H9 (cell line): ENCODE data around the gene DNAJC6. TPM values are rescaled to one million over a fixed set of nuclear protein-coding genes. Genes with fewer than 3 reads are reported as not detected.

Source experiments
- DNase-seq: peaks from one replicate; pipeline ENCODE4 v3.0.0-alpha.2; 2017
- H2AFZ ChIP-seq: one replicate; pipeline ENCODE4 v1.6.1; 2013; ENCODE audit warnings: mild to moderate bottlenecking, low read length, control low read depth, moderate library complexity
- H2AK5ac ChIP-seq: 2 replicates; pipeline ENCODE4 v1.6.1; 2013; ENCODE audit warnings: low read length, control low read depth, mixed read lengths; ENCODE audit not compliant: insufficient read length
- H2BK120ac ChIP-seq: one replicate; pipeline ENCODE4 v1.6.1; 2013; ENCODE audit warnings: low read depth, mild to moderate bottlenecking, low read length, control low read depth, inconsistent platforms; ENCODE audit not compliant: poor library complexity, severe bottlenecking
- H2BK12ac ChIP-seq: 2 replicates; pipeline ENCODE4 v1.6.1; 2013; ENCODE audit warnings: low read length, control low read depth, mixed read lengths, low read depth; ENCODE audit not compliant: insufficient read length
- H2BK15ac ChIP-seq: 2 replicates; pipeline ENCODE4 v1.6.1; 2013; ENCODE audit warnings: low read depth, low read length, control low read depth
- H2BK20ac ChIP-seq: one replicate; pipeline ENCODE4 v1.6.1; 2013; ENCODE audit warnings: low read depth, mild to moderate bottlenecking, low read length, control low read depth, inconsistent platforms; ENCODE audit not compliant: poor library complexity, severe bottlenecking
- H2BK5ac ChIP-seq: 2 replicates; pipeline ENCODE4 v1.6.1; 2013; ENCODE audit warnings: low read length, control low read depth, mixed read lengths; ENCODE audit not compliant: insufficient read length
- H3K14ac ChIP-seq: 2 replicates; pipeline ENCODE4 v1.6.1; 2013; ENCODE audit warnings: low read length, control low read depth; ENCODE audit not compliant: insufficient read depth
- H3K18ac ChIP-seq: 2 replicates; pipeline ENCODE4 v1.6.1; 2013; ENCODE audit warnings: low read depth, mild to moderate bottlenecking, mixed read lengths, low read length, control low read depth; ENCODE audit not compliant: insufficient read length
- H3K23ac ChIP-seq: 2 replicates; pipeline ENCODE4 v1.6.1; 2013; ENCODE audit warnings: low read length, control low read depth, mixed read lengths, low read depth; ENCODE audit not compliant: insufficient read length
- H3K23me2 ChIP-seq: 2 replicates; pipeline ENCODE4 v1.6.1; 2013; ENCODE audit warnings: low read depth, mild to moderate bottlenecking, mixed read lengths, low read length, control low read depth; ENCODE audit not compliant: insufficient read length, poor library complexity, severe bottlenecking
- H3K27ac ChIP-seq: 2 replicates; pipeline ENCODE4 v1.5.1; 2013; ENCODE audit warnings: low read length, control low read depth, mixed read lengths, low read depth; ENCODE audit not compliant: insufficient read length
- H3K27me3 ChIP-seq: 2 replicates; pipeline ENCODE4 v1.6.1; 2013; ENCODE audit warnings: low read length, control low read depth, inconsistent platforms; ENCODE audit not compliant: insufficient read depth
- H3K4ac ChIP-seq: 2 replicates; pipeline ENCODE4 v1.6.1; 2013; ENCODE audit warnings: low read depth, mild to moderate bottlenecking, control low read depth, inconsistent platforms, low read length, moderate library complexity
- H3K4me1 ChIP-seq: 2 replicates; pipeline ENCODE4 v1.6.1; 2013; ENCODE audit warnings: low read length, control low read depth, inconsistent platforms; ENCODE audit not compliant: insufficient read depth
- H3K4me2 ChIP-seq: 2 replicates; pipeline ENCODE4 v1.6.1; 2013; ENCODE audit warnings: low read length, control low read depth, mixed read lengths; ENCODE audit not compliant: insufficient read length, insufficient read depth
- H3K56ac ChIP-seq: 2 replicates; pipeline ENCODE4 v1.6.1; 2013; ENCODE audit warnings: low read depth, mild to moderate bottlenecking, mixed read lengths, low read length, control low read depth; ENCODE audit not compliant: insufficient read length
- H3K79me1 ChIP-seq: 2 replicates; pipeline ENCODE4 v1.6.1; 2013; ENCODE audit warnings: low read depth, mild to moderate bottlenecking, moderate library complexity, low read length, control low read depth, inconsistent platforms; ENCODE audit not compliant: insufficient read depth, poor library complexity, severe bottlenecking
- H3K79me2 ChIP-seq: 2 replicates; pipeline ENCODE4 v1.6.1; 2013; ENCODE audit warnings: low read length, control low read depth, inconsistent platforms; ENCODE audit not compliant: insufficient read depth
- H3K9ac ChIP-seq: 2 replicates; pipeline ENCODE4 v1.6.1; 2013; ENCODE audit warnings: low read length, control low read depth, mixed read lengths; ENCODE audit not compliant: insufficient read length; ENCODE audit errors: extremely low read depth
- H3K9me3 ChIP-seq: one replicate; pipeline ENCODE4 v1.6.1; 2013; ENCODE audit warnings: low read depth, low read length, inconsistent platforms; ENCODE audit not compliant: control insufficient read depth
- H3T11ph ChIP-seq: one replicate; pipeline ENCODE4 v1.6.1; 2013; ENCODE audit warnings: mild to moderate bottlenecking, low read length, control low read depth, inconsistent platforms
- H4K20me1 ChIP-seq: one replicate; pipeline ENCODE4 v1.6.1; 2013; ENCODE audit not compliant: control insufficient read depth, insufficient read length, insufficient read depth
- H4K5ac ChIP-seq: 2 replicates; pipeline ENCODE4 v1.6.1; 2013; ENCODE audit warnings: low read depth, mild to moderate bottlenecking, mixed read lengths, low read length, control low read depth; ENCODE audit not compliant: insufficient read length
- H4K8ac ChIP-seq: replicated peaks from 2 replicates; pipeline ENCODE4 v1.6.1; 2013; ENCODE audit warnings: low read length, control low read depth, mixed read lengths, low read depth; ENCODE audit not compliant: insufficient read length
- H4K91ac ChIP-seq: 2 replicates; pipeline ENCODE4 v1.6.1; 2013; ENCODE audit warnings: low read depth, mild to moderate bottlenecking, moderate library complexity, mixed read lengths, low read length, control low read depth; ENCODE audit not compliant: insufficient read length
- H3K27ac Mint-ChIP-seq, 3 experiments: 2 replicates in 2 of 3; 3 replicates in 1 of 3; pipeline ENCODE4 v1.8.0; 2020 to 2021; ENCODE audit warnings: mixed read lengths in 3 of 3, mild to moderate bottlenecking in 1 of 3, moderate library complexity in 1 of 3
- H3K27me3 Mint-ChIP-seq: 2 replicates; pipeline ENCODE4 v1.8.0; 2021; ENCODE audit warnings: low read depth, mild to moderate bottlenecking, moderate library complexity, mixed read lengths
- H3K36me3 Mint-ChIP-seq, 3 experiments: 2 replicates in 2 of 3; 3 replicates in 1 of 3; pipeline ENCODE4 v1.8.0; 2020 to 2021; ENCODE audit warnings: low read depth in 3 of 3, mixed read lengths in 3 of 3; ENCODE audit not compliant: insufficient read depth in 1 of 3
- H3K4me1 Mint-ChIP-seq, 2 experiments: 2 replicates each; pipeline ENCODE4 v1.8.0; 2020; ENCODE audit warnings: mixed read lengths in 2 of 2
- H3K4me3 Mint-ChIP-seq, 2 experiments: 2 replicates in 1 of 2; 3 replicates in 1 of 2; pipeline ENCODE4 v1.8.0; 2020 to 2021; ENCODE audit warnings: mild to moderate bottlenecking in 2 of 2, mixed read lengths in 2 of 2, moderate library complexity in 1 of 2
- H3K9me3 Mint-ChIP-seq, 2 experiments: 2 replicates in 1 of 2; 3 replicates in 1 of 2; pipeline ENCODE4 v1.8.0; 2020; ENCODE audit warnings: mild to moderate bottlenecking in 2 of 2, mixed read lengths in 2 of 2, moderate library complexity in 1 of 2
- CTCF ChIP-seq: fragments of 200-600 bp; sonication (generic); conservative IDR thresholded peaks from 3 replicates; pipeline ENCODE4 v1.8.0; 2021; ENCODE audit warnings: antibody characterized with exemption, mild to moderate bottlenecking
- WGBS: extraction: QIAGEN DNeasy Blood & Tissue Kit; methylation state at CpG from one replicate; pipeline ENCODE4 v1.1.7; 2013; ENCODE audit warnings: missing lambda C conversion rate, low lambda C conversion rate, mixed read lengths; ENCODE audit not compliant: insufficient read length; ENCODE audit errors: extremely low coverage; 5-methylcytosine and 5-hydroxymethylcytosine counted together
- total RNA-seq: library from RNA; stranded (reverse); gene quantifications from 2 replicates; pipeline ENCODE4 v1.2.1, GENCODE V29; 2021

Gene DNAJC6
- total RNA-seq, 1 experiment from 2014 or later, result 2.2 TPM

GRCh38 chr1:65330822-65331221 lies 21.5 kb downstream of the DNAJC6 start:
- Mint-ChIP-seq H3K9me3 (no peaks in the 10 kb centered on the region; a peak in 1 of 5 replicates), H3K4me1 (peaks cover 2% of the 10 kb centered on the region in 2 experiments; a peak in 1 of 4 replicates), H3K27me3 (no peaks in the 10 kb centered on the region), H3K27ac (no peak overlapping the region), H3K4me3 (no peak overlapping the region), H3K36me3 (no peaks in the 10 kb centered on the region)
- H2BK20ac ChIP-seq, result no peak overlapping the region
- H3K4me1 ChIP-seq, result no peaks in the 10 kb centered on the region
- no peak overlapping the region for H3K18ac ChIP-seq
- H3K4ac ChIP-seq, result no peak overlapping the region
- H3K27me3 ChIP-seq, result no peaks in the 10 kb centered on the region
- H2AFZ ChIP-seq, result no peak overlapping the region
- H4K91ac ChIP-seq, result no peak overlapping the region
- no peak overlapping the region for H3K56ac ChIP-seq
- no peak overlapping the region for H2BK12ac ChIP-seq
- H3K4me2 ChIP-seq, result no peak overlapping the region
- H3K23ac ChIP-seq, result no peak overlapping the region
- no peak overlapping the region for H3T11ph ChIP-seq
- H4K5ac ChIP-seq, result no peak overlapping the region
- H3K79me1 ChIP-seq, result no peaks in the 10 kb centered on the region
- H3K9me3 ChIP-seq, result no peaks in the 10 kb centered on the region
- no peak overlapping the region for H2BK120ac ChIP-seq
- peak; percentile 39 for DNase-seq
- H4K8ac ChIP-seq, result no peak overlapping the region
- no peak overlapping the region for H2AK5ac ChIP-seq
- H3K79me2 ChIP-seq, result no peaks in the 10 kb centered on the region
- no peak for TF ChIP-seq CTCF
- no peak overlapping the region for H2BK5ac ChIP-seq
- H4K20me1 ChIP-seq, result no peaks in the 10 kb centered on the region
- WGBS, result no CpG with 5 or more reads among the region's 6 CpGs
- H3K23me2 ChIP-seq, result no peaks in the 10 kb centered on the region
- no peak overlapping the region for H3K9ac ChIP-seq
- H2BK15ac ChIP-seq, result no peak overlapping the region
- no peak overlapping the region for H3K14ac ChIP-seq
- H3K27ac ChIP-seq, result no peak overlapping the region
